Head of caudate nucleus (tissue), 42 donors: ENCODE results near the gene L3MBTL4.
"Not testable (repeated sequence)": the region's sequence is repeated elsewhere in the genome, so short reads cannot be mapped to it uniquely, and the experiment has no call there.

Experiments
- DNase-seq, 42 donors: peaks; one replicate each; pipeline versions ENCODE4 v3.0.0 to v3.0.0-alpha.2; 2020 to 2021; ENCODE audit warnings: mixed read lengths in 7 of 42
- intact Hi-C: fragments of 100-400 bp; cut with DNase I; formaldehyde crosslinking; loops from one replicate; pipeline ENCODE4 v1.15.0; 2022

The L3MBTL4 gene

DNA sequence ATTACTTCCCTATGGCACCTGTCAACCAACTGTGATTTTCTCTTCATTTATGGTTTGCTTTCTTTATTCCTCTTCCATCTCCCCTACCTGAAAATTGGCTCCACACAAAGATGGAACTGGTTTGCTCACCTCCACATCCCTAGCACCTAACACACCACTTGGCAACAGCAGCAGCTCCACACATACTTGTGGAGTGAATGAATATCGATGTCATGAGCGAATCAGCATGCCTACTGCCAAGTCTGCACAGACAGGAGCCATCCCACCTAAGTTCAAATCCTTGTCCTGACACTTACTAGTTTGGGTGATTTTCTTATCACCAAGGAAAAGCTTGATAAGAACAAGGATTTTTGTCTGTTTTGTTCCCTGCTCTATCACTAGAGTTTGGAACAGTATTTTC, 328.0 kb downstream of the L3MBTL4 start:
- intact Hi-C loops = no loop called here
- DNase-seq = no peak

DNA sequence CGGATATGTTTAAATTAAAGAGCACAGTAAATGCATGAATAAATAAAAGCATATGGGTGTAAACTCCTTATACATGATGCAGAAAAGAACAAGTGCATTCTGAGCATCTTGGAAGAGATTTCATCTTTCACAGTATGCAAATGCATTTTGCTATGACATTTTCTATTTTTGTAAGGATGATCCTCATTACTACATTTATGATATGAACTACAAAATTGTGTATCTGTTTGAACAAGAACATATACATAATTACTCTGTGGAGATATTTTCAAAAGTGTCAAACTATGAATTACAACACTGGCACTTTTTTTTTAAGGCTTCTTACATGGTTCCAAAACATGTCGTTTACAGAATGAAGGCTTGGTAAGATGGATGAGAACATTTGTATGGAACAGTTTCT, 335.3 kb downstream of the L3MBTL4 start:
- DNase-seq = no peak
- intact Hi-C loops = no loop called here

DNA sequence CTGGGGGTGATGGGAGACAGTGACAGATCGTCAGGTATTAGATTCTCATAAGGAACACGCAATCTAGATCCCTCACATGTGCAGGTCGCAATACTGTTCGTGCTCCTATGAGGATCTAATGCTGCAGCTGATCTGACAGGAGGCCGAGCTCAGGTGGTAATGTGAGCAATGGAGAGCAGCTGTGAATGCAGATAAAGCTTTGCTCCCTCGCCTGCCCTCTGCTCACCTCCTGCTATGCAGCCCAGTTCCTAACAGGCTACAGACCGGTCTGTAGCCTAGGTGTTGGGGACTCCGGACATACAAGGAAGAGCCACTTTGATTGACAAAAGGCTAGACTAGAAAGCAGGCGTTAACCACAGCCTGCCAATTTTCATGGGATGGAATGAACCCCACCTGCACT, 335.8 kb downstream of the L3MBTL4 start:
- intact Hi-C loops = no loop called here
- no peak for DNase-seq

- DNase-seq, intact Hi-C loops: not testable (repeated sequence)
Measured at GRCh38 chr18:6072423-6072822, 342.3 kb downstream of the L3MBTL4 start.

DNA sequence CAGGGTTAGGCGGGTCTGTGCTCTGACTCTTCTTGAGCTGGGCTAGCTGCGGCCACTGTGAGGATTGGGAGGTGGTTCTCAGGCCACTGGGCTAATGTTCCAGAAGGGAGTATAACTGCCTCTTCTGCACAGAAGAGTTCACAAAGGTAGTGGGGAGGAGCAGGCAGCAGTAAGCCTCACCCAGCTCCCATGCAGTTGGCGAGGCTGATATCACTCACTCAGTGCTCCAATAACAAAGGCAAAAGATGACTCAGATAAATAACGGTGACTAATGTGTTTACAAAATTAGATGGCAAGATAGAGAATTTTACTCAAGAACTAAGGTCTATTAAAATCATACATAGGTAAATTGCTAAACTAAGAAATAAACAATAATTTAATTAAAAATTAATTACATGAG, 345.2 kb downstream of the L3MBTL4 start:
- intact Hi-C loops = no loop called here
- no peak for DNase-seq

DNA sequence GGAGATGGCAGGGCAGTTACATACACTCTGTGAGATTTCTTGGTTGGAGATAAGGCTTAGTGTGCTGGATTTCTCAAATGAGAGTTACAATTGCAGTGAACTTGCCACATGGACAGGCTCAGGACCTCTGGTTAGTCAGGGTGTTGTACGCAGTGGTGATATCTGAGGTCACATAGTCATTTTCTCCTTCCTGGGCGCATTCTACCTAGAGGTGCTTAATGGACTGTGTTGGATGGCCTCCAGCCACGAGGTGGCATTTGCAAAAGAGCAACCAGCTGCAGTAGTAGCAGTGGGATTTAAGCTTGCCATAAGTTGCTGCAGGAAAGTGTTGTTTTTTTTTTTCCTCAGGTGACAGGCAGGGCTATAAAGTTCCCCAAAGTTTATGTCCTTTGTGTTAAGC, 345.6 kb downstream of the L3MBTL4 start:
- DNase-seq = no peak
- intact Hi-C loops = no loop called here

- no peak for DNase-seq
- intact Hi-C loops = no loop called here
Measured at GRCh38 chr18:6060149-6060548, 354.6 kb downstream of the L3MBTL4 start.

DNA sequence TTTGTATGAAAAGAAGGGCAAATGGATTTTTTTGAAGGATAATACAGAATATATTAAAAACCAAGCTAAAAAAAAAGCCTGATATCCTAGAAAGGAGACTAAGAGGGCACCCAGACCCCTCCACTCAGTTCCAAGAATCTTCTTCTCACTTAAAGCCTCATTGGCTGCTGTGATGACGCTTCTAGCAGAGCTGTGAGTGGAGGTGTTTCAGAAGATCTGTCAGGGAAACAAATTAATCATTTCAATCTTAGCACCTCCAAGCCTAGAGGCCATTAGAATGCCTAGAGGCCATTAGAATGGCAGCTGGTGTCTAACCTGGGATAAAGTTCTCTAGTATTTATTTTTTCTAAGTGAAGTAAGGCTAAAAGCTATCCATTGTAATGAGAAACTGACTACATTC, 355.2 kb downstream of the L3MBTL4 start:
- DNase-seq = no peak
- intact Hi-C loops = no loop called here

DNA sequence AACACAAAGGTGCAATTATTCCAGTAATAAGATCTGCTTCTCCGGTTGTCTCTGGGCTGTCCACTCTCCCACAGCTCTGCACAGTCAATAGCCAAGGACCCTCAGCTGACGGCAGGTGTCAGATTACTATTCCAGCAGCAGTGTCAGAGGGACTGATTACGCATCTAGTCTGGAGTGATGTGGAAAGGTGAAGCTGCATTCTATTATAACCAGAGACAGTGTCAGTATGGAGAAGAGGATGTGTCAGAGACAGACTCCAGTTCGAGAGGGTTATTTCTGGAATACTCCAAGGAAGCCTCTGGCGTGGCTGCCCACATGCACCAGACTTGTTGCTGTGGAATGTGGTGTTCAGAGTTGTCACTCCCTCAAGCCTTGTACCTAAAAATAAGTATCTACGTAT, 355.8 kb downstream of the L3MBTL4 start:
- DNase-seq = peak in 16 of 42 donors; percentile 8 to 67 (median 21)
- intact Hi-C loops = no loop called here

DNA sequence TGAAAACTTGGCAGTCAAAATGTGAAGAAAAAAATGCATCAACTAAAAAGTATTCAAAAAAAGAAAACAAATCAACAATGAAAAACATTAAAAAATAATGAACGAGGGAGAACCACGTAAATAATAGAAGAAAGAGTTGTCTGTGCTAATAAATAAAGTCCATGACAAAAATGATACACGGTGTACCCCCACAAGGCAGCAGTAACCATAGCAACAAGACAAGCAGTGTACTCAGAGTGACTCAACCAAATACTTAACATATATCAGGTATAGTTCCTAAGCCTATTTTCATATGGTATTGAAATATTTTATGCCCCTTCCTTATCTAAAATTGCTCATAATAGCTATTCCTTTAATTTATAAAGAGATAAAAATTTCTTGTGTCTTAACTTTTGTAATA, 357.1 kb downstream of the L3MBTL4 start:
- intact Hi-C loops = no loop called here
- no peak for DNase-seq

GRCh38 chr18:6056171-6056910, 358.4 kb downstream of the L3MBTL4 start:
- intact Hi-C loops = no loop called here
- no peak for DNase-seq

GRCh38 chr18:6055711-6056110, 359.0 kb downstream of the L3MBTL4 start:
- DNase-seq = no peak
- intact Hi-C loops = no loop called here

- intact Hi-C loops = no loop called here
Measured at GRCh38 chr18:6054256-6054842, 360.4 kb downstream of the L3MBTL4 start.

DNA sequence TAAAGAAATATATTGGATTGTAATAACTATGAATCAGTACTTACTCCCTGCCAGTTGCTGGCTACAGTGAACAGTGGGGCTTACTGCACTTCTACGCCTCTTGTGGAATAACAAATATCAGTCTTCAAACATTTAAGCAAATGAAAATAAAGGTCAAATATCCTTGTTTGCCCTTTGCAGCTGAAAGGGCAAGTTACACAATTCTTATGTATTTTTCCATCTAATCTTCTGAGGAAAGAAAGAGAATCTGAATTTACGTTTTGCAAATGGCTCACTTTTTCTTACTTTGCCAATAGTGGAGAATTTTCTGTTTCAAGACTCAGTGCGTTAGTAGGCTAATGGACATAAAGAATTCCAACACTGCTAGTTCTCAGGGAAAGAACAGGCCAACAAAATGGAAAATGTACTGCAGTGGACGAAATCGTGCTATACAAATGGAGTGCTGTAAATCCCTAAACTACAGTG, 362.2 kb downstream of the L3MBTL4 start:
- DNase-seq = no peak
- intact Hi-C loops = no loop called here

More at GRCh38 chr18:6054256-6054842, 360.4 kb downstream of the L3MBTL4 start:
- no peak for DNase-seq

GRCh38 chr18:6047596-6047995, 367.1 kb downstream of the L3MBTL4 start:
- intact Hi-C loops = not testable (repeated sequence)

GRCh38 chr18:6044773-6045172, 369.9 kb downstream of the L3MBTL4 start:
- intact Hi-C loops = no loop called here
- DNase-seq = no peak

More at GRCh38 chr18:6047596-6047995, 367.1 kb downstream of the L3MBTL4 start:
- not testable (repeated sequence) for DNase-seq

- intact Hi-C loops = no loop called here
- no peak for DNase-seq
Measured at GRCh38 chr18:6044319-6044718, 370.4 kb downstream of the L3MBTL4 start.

- DNase-seq = no peak
- intact Hi-C loops = no loop called here
Measured at GRCh38 chr18:6039055-6039454, 375.7 kb downstream of the L3MBTL4 start.

DNA sequence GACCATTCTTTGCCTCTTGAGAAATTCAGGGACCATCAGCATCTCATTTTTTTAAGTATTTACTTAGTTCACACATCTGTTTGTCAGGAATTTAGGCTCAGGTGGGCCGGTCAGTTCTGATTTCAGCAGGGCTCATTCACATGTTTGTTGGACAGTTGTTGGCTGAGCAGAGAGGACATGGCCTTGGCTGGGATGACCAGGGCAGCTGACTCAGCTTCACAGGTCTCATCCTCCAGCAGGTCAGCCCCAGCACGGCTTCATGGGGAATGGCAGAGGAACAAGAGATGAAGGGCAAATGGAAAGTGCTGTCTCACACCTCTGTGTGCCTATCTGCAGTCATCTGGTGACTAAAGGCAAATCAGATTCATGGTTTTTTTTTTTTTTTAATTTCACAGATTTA, 383.3 kb downstream of the L3MBTL4 start:
- DNase-seq = no peak

GRCh38 chr18:6031002-6031401, 383.7 kb downstream of the L3MBTL4 start:
- DNase-seq = no peak
- intact Hi-C loops = no loop called here

More for the DNA sequence above, 383.3 kb downstream of the L3MBTL4 start:
- intact Hi-C loops = no loop called here

- intact Hi-C loops = no loop called here
- DNase-seq = no peak
Measured at GRCh38 chr18:6024745-6025248, 389.9 kb downstream of the L3MBTL4 start.
